Measurements from ENCODE around the gene PIM3.

GRCh38 chr22:49994361-49995040 lies 33.9 kb downstream of the PIM3 start:
- no peak for TF ChIP-seq CTCF (IDR thresholded peaks at IDR 0.05)
- TF ChIP-seq POLR2A (IDR thresholded peaks at IDR 0.05) = no peak

Data from Peyer's patch (tissue), 4 donors.